Fibroblast of lung (primary cell): ENCODE measurements around the gene ZNF630.

ENCODE experiments used
- CTCF ChIP-seq, 2 donors: IDR thresholded peaks in 1 of 2; conservative IDR thresholded peaks in 1 of 2; 1 replicate in 1 of 2; 2 replicates in 1 of 2; pipeline ENCODE4 v1.5.1; 2011 to 2012; ENCODE audit warnings: low read length in 2 of 2, control low read depth in 1 of 2, inconsistent platforms in 1 of 2, low read depth in 1 of 2, mild to moderate bottlenecking in 1 of 2
- EZH2 ChIP-seq: IDR thresholded peaks from 2 replicates; pipeline ENCODE4 v1.5.1; 2012; ENCODE audit warnings: low read length, control low read depth, mild to moderate bottlenecking; ENCODE audit errors: missing control alignments

- no peak for TF ChIP-seq EZH2
- no peak for TF ChIP-seq CTCF (conservative IDR thresholded peaks at IDR 0.05 in 1 of 2, IDR thresholded peaks at IDR 0.05 in 1 of 2; ENCODE audit: low read depth in 1 of 2, low read length in 2 of 2)
Observed at GRCh38 chrX:48035891-48036290, 35.5 kb downstream of the ZNF630 start.
